HG03432 (cell line): ENCODE results near the gene CACNB2.

ENCODE experiments used
- ATAC-seq: cut with Tn5 transposase; IDR thresholded peaks from one replicate; pipeline ENCODE4 v1.9.1; 2021; ENCODE audit warnings: mild to moderate bottlenecking, moderate library complexity; ENCODE audit not compliant: unreplicated experiment

Gene CACNB2

DNA sequence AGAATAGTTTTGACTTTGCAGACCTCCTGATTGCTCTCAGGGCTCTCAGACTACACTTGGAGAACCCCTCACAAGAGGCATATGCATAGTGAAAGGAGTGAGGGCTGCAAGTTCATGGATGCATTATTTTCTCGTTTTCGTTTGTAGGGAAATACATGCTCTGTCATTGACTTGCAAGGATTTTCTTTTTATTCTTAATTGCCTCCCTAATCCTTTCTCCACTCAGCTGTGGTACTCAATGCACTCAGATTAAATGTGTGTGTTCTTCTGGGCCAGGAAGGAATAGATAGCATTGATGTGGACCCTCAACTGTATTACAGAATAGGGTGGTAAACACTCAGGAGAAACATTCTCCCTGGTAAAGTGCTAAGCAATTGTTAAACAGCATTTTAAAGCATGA, 188.7 kb downstream of the CACNB2 start:
- ATAC-seq, result no peak

DNA sequence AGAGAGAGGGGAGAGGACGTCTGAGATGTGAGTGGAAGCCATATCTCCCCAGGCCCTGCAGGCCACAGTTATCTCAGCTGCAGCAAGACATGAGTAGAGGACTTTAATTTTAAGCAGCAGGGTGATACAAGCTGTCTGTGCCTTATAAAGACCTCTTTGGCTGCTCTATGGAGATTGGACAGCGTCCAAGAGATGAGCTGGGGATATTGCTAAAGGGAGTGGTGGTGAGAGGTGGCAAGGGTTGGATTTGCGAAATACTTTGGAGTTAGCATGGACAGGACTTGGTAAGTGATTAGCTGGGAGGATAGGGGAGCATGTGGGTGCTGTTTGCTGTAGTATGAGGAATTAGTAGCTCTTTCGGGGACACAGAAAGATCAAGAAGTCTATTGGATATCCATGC, 191.8 kb downstream of the CACNB2 start:
- ATAC-seq, result no peak

DNA sequence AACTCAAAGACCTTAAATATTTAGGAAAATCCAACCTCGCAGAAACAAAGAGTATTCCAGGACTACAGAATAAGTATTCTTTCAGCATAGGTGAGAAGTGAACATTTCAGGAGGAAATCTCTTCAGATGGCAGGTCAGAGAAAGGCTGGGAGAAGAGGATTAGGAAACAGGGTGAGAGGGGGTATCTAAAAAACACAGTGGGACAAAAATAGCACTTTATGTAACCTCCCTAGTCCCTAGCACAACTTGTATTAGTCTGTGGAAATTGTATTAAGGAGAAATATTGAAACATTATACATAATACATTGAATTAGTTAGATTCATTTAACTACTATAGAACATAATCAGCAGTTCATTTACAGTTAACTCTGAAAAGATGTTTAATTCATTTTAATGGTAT, 192.3 kb downstream of the CACNB2 start:
- no peak for ATAC-seq

DNA sequence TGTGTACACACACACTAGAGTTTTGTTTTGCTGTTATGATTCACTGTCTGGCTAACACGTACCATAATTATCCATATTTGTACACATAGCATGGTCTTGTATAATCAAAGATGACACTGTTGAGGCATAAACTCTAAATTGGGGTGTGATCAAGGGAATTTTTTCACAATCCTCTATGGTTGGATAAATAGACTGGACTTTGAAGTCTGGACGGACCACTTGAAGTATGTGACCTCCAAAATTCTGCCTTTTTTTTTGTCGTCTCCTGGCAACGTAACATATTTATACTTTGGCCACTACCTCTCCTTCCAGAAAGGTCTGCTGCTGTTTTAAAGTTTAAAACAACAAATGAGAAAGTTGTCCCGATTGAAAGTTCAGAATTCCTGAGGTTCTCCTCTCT, 193.4 kb downstream of the CACNB2 start:
- ATAC-seq, result no peak

DNA sequence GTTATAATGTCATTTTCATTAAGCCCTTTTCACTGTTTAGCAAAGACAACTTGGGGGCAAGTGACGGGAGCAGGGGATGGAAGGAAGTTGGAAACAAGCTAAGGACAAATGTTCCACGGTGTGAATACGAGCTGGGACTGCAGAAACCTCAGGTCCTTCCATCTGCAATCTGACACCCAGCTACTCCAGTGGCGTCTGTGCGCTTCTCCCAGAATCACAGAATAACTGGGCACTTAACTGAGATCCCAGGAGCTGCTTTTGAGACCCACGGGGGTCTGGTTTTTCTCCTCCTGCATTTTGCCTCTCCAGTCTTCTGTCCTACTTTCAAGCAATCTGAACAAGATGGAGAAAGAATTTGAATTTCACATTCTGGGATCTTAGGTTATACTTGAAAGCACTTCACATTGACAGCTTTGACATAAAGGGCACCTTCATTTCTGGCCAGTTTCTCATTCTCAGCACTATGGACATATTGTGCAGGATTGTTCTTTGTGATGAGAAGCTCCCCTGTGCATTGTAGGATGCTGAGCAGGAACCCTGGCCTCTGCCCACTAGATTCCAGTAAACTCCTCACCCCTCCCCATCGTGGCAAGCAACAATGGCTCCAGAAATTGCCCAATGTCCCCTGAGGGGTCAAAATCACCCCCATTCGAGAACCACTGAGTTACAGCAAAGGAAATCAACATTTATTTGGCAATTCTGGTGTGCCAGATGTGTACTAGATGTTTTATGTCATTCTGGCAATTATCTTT, 194.1 kb downstream of the CACNB2 start:
- no peak for ATAC-seq

DNA sequence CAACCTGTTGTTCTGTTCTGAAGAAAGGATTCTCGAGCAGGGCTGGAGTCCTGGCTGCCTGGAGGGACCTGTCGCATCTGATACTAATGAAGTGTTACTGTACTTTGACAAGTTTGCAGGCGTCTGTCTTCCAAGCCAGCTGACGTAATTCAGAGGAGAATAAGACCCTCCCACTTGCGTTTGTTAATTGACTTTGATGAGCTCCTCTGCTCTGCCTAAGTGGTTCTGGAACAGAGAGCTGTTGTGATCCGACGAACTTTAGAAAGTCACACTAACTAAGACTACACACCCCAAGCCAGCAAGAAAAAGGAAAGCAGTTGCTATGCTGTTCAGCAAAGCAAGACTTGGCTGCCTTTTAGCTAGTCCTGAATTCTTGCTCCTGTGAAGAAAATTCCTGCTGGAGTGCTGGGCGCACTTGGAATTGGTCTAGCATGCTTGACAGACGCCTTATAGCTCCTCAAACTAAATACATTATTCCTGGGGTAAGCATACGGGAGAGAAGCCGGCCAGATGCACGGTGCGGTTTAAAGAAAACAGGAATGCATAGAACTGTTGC, 200.3 kb downstream of the CACNB2 start:
- no peak for ATAC-seq

DNA sequence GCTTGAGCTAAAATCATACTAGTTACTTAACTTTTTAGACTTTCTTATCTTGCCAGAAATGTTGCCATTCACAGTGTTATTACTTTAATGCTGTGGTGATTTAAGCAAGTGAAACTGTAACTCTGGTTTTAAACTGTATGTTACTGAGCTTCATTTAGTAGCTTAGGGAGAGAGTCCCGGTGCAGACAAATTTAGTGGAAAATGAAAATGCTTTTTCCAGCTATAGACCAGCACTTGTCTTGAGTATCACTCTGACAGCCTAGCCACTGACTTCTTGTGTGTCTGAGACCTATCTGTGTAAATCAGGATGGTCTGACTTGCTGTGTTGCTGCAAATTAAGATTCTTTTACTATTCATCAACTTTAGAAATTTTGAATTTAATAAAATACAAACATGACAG, 200.8 kb downstream of the CACNB2 start:
- no peak for ATAC-seq

DNA sequence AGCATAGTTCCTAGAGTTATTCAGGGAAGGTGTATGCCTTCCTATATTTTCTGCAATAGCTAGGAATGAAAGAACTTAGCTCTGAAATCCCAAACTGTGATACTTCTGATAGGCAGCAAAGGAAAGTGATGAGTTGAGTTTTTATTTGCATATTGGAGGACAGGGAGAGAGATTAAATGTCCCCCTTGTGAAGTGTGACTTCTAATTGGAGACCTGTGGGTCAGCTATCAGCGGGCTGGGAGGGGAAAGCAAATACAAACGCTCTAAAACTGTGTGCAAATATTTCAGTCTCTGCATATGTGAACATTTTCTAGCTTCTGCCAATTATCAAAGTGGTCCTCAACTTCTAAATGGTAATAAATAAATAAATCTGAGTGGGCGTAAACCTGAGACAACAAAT, 203.3 kb downstream of the CACNB2 start:
- no peak for ATAC-seq

DNA sequence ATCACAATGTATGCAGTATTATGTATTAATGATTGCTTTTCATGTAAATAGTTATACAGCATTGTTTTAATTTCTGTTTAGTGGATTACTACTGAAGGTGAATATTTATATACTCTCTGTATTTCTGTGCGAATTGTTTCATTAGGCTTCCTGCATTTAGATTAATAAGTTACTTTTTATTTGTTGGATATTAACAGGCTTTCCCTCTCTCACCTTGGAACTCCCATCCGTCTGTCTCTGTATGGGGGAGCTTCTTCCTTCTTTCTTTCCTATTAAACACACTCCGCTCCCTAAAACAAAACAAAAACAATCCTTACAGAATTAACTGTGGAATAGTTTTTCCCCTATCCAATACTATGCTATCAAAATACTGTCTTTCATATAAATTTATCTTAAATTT, 205.1 kb downstream of the CACNB2 start:
- no peak for ATAC-seq

DNA sequence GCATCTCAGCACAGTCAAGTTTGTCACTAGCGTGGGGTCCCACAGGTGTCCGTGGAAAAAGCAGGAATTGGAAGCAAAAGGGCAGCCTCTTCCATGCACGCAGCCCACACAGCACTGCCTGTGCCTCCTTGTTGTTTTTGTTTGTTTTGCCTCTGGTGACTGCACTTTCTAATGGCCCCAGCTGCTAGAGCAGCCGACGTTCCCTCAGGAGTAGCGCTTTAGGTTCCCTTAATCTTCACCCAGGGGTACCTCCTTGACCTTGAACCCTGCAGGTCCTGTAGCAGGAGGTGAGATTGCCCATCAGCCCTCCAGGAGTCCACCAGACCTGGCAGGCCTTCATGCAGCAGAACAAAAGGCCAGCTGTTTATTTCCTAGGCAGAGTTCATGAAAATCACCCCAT, 210.1 kb downstream of the CACNB2 start:
- no peak for ATAC-seq

DNA sequence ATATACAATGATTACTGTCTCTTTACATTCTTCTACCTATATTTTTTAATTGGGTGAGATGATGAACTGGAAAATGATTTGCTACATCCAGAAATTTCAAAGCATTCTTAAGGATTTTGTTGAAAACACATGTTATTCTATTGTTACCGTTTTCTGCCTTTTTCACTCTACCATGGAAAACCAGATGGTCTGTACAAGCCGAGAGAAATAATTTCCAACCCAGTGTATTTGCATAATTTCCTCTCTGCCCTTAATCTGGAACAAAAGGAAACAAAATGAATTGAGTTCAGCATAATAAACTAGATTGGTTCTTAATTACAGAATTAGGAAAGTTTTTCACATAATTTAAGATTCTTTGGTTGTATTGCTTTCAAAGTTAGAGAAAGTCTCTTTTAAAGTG, 211.2 kb downstream of the CACNB2 start:
- ATAC-seq, result no peak

DNA sequence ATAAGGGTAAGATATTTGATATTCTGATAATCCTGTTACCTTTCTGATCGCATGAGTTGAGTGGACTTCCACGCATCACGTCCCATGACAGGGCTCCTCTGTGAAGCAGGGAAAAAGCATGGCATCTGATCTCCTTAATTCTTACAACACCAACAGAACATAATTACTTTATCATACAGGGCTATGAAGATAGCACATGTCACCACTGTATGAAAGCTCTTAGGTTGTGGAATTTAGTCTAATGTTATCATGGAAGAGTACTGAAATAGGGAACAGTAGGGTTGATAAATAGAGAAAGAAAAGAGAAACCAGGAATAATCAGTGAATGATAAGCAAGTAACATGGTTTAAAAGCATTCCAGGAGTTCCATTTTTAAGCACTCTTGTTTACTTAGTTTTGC, 212.0 kb downstream of the CACNB2 start:
- ATAC-seq, result no peak

DNA sequence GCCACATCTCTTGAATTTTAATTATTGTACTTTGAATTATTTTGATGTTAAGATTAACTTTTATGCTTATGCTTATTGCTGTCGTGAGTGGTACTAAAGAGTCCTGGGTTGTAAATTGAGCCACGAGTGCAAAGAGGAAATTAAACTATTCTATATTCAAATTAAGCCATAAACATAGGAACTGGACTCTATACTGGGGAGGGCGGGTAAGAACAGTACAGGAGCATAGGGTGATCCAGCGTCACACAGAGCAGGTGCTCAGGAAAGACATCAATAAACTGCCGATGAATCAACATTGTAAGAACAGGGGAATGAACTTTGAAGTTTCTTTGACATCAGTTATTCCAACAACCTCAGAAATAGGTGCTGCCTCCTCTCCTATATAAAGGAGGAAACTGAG, 219.6 kb downstream of the CACNB2 start:
- ATAC-seq, result no peak

DNA sequence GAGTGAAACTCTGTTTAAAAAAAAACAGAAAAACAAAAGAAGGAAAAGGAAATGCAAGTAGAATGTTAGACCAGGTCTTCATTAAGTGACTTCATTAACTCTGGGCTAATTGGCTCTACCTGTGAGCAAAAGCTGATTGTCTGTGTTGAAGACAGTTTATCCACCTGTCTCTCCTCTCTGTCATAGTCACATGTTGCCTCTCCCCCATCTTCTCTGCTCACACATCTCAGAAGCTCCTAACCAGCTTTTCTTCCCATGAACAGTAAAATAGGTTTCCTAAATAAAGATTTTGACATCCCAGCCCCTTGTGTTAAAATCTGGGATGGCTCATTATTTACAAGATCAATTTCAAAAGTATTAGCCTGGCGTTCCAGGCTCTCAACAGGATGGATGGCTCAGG, 222.7 kb downstream of the CACNB2 start:
- ATAC-seq, result no peak

DNA sequence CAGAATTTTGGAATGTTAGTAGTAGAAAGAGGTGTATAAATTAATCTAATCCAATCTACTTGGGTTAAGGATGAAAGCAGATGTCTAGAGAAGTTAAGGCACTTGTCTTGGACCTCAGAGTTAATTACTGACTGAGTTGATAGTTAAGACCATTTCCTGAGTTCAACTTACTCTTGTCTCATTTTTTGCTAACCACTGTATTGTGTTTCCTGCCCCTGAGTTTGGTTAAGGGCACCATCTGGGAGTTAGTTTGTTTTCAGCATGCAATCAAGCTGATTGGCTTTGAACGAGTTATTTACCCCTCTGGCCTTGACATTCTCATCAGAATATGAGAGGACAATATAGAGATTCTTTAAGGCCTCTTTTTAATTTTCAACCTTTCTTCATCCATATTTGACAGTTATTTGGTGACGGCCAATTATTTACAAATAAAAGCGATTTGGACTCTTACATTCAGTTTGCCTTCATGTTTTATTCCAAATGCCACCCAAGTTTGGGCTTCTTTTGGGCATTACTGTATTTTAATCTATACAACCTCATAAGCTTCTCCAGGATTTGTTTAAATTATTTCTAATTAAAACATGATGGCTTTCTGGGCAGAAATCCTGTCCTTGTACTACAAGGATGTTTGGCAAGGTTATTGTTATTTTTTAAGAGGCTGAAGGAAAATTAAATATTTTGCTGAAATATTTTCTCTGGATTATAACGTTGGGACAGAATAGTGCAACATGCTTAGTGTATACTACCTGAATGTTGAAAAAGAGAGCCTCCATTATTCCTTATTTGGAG, 225.0 kb downstream of the CACNB2 start:
- peak; percentile 71 for ATAC-seq

DNA sequence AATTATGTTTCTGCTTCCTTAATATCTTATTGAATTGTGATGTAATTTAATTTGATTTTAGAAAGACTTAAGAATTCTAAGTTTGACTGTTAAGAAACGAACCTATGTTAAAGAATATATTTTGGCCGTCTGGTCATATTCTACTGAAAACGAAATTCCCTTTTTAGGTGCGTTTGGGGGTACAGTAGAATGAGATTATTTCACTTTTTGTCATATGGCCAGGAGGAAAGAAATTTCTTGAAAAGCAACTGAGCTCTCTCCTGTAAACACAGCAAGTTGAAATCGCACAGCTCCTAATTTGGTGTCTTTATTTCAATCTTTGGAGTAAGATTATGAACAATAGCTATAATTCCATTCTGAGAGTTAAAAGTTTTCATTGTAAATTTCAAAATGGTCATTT, 227.6 kb downstream of the CACNB2 start:
- ATAC-seq, result no peak

DNA sequence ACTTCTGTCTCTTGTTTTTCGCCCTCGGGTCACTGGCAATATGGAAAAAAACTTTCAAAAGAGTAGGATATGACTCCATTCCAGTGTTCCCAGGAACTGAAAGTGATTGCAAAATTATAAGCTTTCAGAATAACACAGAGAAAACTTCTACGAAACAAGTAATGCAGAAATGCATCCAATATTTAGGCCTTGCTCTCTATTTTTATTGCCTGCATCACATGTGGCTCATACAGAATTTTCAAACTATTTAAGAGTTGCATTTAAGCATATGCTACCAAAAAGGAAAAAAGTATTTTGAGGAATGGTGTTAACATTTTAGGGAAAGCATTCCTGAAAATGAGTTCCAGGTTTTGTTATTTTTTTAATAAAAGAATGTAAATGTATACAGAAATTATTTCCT, 228.0 kb downstream of the CACNB2 start:
- ATAC-seq, result no peak

DNA sequence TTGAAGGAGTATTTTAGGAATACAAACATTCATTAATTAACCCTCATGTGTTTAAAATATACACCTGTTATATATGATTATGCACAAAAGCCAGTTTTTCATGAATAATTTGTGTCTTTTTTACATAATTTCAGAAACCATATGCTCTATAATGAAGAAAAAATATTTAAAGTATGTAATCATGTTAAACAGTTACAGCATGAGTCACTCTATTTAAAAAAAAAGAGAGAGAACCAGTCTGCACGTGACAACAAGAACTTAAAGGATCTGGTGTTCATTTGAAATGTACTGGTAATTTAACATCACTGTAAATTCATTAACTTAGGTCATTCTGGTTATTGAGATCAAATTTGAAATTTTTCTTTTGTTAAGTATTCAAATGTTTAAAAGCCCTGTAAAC, 228.5 kb downstream of the CACNB2 start:
- no peak for ATAC-seq

DNA sequence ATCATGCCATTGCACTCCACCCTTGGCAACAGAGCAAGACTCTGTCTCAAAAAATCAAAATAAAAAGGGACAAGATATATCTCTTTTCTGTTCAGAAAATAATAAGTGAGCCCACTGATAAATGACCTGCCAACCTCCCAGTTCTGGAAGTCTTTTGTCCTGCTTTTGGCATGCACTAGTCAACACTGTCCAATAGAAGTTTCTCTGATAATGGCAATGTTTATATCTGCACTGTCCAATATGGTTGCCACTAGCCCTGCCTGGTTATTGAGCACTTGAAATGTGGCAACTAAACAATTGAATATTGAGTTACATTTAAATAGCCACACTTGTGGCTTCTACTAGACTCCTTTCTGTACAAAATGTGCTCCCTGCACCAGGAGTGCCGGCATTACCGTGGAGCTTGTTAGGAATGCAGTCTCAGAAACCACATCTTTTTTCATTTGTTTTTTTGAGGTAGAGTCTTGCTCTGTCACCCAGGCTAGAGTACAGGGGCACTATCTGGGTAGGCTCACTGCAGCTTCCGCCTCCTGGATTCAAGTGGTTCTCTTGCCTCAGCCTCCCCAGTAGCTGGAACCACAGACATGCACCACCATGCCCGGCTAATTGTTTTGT, 229.7 kb downstream of the CACNB2 start:
- no peak for ATAC-seq

DNA sequence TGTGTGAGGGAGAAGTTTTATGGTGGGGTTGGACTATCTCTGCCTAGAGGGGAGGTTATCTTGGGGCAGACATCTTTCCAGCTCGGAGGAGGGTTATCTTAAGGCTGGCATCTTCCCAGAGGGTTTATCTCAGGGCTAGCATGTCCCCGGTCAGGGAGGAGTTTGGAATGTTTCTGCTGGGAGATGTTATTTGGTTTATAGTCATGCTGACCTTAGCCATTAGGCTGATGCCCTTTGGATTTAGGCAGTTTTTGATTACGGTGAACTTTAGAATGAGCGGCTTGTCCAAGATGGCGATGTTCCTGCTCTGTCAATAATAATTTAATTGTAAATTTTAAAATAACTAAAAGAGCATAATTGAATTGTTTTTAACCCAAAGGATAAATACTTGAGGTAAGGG, 236.4 kb downstream of the CACNB2 start:
- ATAC-seq, result no peak

DNA sequence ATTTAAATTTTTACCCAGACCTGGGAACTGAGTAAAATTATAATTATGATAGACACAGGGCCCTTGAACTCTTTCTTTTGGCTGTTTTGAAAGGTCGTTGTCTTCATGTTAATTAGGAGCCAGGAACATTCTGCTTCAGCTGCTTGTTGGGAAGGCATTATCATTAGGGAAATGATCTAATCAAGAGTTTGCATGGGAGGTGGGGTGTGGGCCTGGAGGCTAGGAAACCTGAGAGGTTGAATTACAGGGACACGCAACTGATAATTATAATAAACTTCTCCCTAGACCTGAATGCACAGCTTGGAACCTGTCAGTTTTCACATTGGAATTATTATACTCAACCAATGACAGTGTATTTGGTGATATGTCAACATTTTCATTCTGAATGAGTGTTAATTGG, 237.7 kb downstream of the CACNB2 start:
- no peak for ATAC-seq

DNA sequence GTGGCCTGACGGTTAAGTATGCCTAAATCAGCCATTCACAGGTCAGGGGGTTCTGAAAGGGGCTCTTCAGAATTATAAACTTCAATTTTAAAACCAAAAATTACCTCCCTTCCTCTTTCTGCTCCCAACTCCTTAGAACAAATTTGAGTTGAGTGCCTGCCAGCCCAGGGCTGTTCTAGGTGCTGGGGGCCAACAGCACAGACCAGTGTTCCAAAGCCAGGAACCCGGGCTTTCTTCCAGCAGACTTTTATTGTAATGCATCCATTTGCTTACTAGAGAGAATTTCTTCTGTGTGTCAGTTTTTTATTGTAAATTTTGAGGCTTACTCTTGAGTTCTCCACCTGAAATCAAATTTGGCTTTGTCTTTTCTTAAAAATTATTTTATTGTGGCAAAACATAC, 238.5 kb downstream of the CACNB2 start:
- no peak for ATAC-seq
